Vagina (tissue), 2 donors: ENCODE results near the gene CCDC183.

Experiments used
- CTCF ChIP-seq, 3 experiments: fragments of 450-650 bp in 2 of 3; fragments of 200-600 bp in 1 of 3; sonication (generic) in 1 of 3; IDR thresholded peaks; one replicate each; pipeline ENCODE4 v1.5.1; 2017 to 2019; ENCODE audit warnings: antibody characterized with exemption in 3 of 3, mild to moderate bottlenecking in 2 of 3, moderate library complexity in 2 of 3
- POLR2A ChIP-seq, 2 donors: fragments of 450-650 bp; IDR thresholded peaks; one replicate each; pipeline ENCODE4 v1.6.1; 2017; ENCODE audit warnings: antibody characterized with exemption in 2 of 2, mild to moderate bottlenecking in 2 of 2, moderate library complexity in 2 of 2
- POLR2AphosphoS5 ChIP-seq, 2 donors: sonication (generic); formaldehyde crosslinking; IDR thresholded peaks; one replicate each; pipeline ENCODE4 v1.9.0; 2017; ENCODE audit warnings: antibody characterized with exemption in 2 of 2, mild to moderate bottlenecking in 2 of 2, low read depth in 1 of 2; ENCODE audit not compliant: insufficient read depth in 1 of 2

- TF ChIP-seq CTCF (IDR thresholded peaks at IDR 0.05) (no peak), POLR2A (IDR thresholded peaks at IDR 0.05) (no peak), POLR2AphosphoS5 (IDR thresholded peaks at IDR 0.05; ENCODE audit: insufficient read depth in 1 of 2, low read depth in 1 of 2) (no peak)
These were observed 9.1 kb downstream of the CCDC183 start for GRCh38 chr9:136805207-136805740.
